ENCODE measurements around the gene LRRC37A3.
"Not testable (repeated sequence)": the region's sequence is repeated elsewhere in the genome, so short reads cannot be mapped to it uniquely, and the experiment has no call there.

- TF ChIP-seq EZH2phosphoT487 (IDR thresholded peaks at IDR 0.05; ENCODE audit: low read length) = not testable (repeated sequence)
- TF ChIP-seq, protein P1, sequence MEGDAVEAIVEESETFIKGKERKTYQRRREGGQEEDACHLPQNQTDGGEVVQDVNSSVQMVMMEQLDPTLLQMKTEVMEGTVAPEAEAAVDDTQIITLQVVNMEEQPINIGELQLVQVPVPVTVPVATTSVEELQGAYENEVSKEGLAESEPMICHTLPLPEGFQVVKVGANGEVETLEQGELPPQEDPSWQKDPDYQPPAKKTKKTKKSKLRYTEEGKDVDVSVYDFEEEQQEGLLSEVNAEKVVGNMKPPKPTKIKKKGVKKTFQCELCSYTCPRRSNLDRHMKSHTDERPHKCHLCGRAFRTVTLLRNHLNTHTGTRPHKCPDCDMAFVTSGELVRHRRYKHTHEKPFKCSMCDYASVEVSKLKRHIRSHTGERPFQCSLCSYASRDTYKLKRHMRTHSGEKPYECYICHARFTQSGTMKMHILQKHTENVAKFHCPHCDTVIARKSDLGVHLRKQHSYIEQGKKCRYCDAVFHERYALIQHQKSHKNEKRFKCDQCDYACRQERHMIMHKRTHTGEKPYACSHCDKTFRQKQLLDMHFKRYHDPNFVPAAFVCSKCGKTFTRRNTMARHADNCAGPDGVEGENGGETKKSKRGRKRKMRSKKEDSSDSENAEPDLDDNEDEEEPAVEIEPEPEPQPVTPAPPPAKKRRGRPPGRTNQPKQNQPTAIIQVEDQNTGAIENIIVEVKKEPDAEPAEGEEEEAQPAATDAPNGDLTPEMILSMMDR (IDR thresholded peaks at IDR 0.05; ENCODE audit: low read length) = not testable (repeated sequence)
Observed at GRCh38 chr17:64928701-64929100, 9.4 kb upstream of the LRRC37A3 start.

Data from MM.1S (cell line).